ENCODE measurements around the gene PRR18.

The PRR18 gene

DNA sequence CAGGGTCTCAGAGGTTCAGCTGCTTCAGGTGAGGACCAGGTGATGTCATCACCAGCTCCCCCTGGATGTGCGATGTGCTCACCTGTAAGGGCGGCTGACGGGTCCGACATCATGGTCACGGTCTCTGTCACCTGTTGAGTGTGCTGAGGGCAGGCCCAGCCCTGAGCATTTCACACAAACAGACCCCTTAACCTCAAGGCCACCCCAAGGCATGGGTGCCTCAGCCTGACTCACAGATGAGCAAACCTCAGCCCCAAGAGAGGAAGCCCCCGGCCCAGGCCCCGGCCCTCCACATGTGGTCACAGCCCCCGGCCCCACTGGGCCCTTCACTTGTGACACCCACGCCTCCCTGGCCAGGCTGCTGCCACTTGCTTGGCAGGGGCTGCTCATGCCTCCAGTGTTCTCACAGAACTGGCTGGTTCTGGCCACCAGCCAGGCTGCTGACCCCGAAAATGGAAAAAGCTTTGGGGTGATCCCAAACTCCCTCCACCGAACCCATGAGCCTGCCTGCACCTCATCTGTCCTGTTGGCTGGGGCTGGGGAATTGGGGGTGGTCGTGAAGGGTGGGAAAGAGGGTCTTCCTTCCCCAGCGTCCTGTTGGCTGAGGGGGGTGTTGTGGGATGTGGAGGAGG lies 33.3 kb downstream of the PRR18 start:
- no peak for DNase-seq

DNA sequence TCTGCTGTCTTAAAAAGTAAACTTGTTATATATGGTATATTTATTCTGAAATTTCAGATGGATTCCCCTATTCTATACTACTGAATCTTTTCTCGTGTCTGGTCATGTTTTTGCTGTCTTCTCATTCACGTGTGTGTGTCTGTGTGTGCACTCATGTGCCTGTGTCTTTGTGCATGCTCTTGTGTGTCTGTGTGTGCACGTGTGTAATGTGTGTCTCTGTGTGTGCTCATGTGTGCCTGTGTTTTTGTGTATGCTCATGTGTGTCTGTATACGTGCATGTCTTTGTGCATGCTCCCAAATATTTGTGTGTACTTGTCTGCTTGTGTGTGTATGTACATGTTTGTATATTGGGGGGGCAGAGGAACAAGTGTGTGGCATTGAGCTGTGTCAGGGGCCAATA lies 34.0 kb downstream of the PRR18 start:
- no peak for DNase-seq

DNA sequence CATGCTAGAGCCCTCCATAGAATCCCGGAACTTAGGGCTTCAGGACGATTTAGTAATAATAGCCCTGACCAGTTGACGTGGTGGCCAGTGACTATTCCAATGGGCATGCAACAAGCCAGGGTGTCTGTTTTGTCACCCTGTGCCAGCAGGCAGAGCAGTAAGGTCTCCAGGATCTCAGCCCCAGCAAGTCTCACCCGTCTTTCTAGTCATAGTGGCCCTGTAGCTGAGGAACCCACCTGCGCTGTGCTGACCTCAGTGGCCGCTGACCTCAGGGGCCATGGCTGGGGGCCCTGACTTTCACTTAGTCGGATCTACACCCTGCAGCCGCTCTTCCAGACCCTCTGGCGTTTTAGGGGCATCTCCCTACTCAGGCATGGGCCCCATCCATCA lies 36.8 kb downstream of the PRR18 start:
- no peak for DNase-seq

DNA sequence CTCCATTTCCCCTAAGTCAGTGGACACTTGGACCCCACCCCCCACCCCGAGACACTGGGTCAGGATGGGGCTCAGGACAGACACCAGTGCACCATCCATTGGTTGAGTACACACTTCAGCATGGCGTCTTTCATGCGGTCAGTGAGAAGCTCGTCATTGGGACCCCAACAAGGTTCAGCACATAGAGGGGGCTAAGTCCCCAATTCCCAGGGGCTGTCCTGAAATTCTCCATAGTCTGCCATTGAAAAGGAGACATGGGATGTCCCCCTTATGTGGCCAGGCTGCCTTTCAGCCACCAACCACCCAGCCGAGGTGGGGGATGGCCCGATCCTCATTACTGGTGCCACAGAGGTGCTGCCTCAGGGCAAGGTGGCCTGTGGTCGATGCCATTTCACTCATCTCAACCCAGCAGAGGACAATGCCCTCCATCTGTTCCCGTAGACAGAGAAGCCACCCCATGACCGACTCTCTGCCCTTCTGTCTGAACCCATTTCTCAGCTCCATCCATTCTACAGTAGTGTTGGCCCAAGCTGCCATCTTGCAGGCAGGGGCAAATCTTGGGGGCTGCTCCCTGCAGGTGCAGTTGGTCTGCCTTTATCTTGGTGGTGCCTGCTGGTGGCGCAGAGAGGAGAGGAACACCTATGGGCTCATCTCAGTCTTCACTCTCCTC lies 37.4 kb downstream of the PRR18 start:
- DNase-seq: no peak

DNA sequence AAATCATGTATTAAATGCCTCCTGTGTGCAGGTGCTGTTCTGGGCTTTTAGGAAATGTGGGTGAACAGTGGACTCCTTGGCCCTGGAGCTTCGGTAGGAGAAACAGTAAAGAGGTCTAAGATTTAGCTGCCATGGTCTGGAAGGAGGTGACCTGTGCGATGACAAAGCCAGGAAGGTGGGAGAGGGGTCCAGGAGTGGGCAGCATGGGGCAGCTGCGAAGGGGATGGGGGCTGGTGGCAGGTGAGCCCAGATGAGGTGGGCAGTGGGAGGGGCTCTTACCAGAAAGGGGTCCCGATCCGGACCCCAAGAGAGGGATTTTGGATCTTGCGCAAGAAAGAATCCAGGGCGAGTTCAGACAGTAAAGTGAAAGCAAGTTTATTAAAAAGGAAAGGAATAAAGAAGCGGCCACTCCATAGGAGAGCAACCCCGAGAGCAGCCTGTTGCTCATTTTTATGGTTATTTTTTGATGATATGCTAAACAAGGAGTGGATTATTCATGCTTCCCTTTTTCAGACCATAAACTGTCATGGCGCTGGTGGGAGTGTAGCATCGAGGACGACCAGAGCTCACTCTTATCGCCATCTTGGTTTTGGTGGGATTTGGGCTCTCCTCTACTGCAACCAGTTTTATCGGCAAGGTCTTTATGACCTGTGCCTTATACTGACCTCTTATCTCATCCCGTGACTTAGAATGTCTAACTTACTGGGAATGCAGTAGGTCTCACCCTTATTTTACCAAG lies 38.7 kb downstream of the PRR18 start:
- no peak for DNase-seq

DNA sequence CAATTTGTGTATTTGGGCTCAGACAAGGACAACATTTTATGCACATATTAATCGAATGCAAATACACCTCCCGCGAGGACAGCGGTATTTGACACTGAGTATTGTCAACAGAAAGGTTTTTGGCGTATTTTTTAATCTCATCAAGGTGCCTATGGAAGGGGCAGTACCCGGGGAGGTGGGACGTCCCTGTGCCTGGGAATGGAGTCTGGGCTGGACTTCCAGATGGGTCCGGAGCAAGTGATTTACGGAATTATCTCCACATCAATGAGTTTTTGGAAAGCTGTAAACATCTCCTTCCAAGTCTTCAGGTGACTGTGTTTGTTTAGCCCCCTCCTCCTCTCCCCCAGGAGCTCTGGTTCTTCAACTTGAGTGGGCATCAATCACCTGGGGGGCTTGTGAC lies 39.8 kb downstream of the PRR18 start:
- no peak for DNase-seq

DNA sequence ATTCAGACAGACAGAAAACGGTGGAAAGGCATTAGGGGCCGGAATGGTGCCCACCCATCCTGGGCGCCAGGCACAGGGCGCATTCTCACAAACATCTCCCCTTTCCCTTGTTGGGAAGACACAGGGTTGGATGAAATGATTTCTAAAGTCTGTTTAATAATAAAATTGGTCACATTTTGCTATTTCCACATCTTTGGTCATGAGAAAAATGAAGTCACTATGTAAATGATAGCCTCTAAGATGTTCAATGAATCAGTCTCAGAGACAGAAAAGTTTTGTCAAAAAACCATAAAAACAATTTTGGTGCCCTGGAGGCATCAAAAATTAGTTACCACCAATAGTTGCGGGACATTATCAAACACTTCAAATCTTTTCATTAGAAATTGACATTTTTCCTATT lies 40.7 kb downstream of the PRR18 start:
- DNase-seq: no peak

DNA sequence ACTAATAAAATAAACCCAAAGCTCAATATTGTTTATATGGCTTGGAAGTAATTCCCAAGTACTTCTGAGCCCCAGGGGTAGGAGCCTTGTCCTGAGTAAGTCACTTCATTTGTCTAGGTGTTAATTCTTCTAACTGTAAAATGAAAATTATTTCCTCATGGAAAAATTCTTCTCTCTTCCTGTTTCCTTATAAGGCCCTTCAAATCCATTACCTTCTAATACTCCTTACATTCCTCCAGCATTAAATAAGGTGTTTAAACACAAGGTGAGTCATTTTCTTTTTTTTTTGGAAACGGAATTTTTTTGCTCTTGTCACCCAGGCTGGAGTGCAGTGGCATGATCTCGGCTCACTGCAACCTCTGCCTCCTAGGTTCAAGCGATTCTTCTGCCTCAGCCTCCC lies 41.9 kb downstream of the PRR18 start:
- no peak for DNase-seq

DNA sequence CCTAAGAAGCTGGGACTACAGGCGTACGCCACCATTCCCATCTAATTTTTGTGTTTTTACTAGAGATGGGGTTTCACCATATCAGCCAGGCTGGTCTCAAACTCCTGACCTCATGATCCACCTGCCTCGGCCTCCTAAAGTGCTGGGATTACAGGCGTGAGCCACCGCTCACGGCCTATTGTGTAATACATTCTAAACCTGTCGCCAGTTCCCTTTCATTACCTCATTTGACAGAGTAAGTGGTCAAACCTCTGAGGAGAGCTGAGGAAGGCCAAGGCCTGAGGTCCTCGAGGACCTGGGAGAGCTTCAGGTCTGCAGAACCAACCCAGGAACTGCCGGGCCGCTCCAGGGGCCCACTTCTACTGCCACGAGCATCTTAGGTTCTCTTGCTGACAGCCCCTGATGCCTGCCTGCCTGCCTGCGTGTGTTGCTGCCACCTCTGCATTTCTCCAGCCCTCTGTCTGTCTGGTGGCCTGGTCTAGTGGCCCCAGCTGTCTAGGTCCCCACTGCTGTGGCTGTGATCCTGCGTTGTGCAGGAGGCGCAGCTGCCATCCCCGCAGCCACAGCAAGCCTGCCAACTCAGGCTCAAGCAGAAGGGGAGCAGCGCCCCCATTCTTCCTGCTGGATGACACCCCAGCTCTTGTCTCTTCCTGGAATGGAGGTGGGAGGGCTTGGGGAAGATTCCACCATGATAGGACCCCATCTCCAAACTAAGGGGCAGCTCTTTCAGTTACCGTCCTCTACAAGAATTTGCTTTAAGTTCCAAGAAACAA lies 45.3 kb downstream of the PRR18 start:
- DNase-seq: no peak

DNA sequence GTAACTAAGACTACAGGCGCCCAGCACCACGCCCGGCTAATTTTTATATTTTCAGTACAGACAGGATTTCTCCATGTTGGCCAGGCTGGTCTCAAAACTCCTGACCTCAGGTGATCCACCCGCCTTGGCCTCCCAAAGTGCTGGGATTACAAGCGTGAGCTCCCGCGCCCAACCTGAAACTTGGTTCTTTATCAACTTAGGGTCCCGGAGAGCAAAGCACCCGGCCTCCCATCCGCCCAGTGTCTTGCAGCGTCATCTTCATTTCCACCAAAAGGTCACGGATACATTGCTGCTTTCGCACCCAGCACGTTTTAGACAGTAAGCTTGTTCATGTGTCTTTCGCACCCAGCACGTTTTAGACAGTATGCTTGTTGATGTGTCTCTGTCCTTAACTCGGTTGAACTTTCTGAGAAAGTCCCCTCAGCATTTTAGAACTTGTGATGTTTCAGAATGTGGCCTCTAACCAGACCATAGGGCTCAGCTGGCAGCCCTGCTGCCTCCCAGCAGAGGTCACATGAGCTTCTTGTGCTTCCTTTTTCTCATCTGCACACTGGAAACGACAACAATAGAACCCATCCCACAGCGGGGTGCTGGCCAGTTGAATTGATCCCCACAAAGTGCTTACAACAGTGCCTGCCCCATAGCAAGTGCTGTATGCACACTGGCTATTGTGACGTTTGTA lies 48.8 kb downstream of the PRR18 start:
- no peak for DNase-seq

DNA sequence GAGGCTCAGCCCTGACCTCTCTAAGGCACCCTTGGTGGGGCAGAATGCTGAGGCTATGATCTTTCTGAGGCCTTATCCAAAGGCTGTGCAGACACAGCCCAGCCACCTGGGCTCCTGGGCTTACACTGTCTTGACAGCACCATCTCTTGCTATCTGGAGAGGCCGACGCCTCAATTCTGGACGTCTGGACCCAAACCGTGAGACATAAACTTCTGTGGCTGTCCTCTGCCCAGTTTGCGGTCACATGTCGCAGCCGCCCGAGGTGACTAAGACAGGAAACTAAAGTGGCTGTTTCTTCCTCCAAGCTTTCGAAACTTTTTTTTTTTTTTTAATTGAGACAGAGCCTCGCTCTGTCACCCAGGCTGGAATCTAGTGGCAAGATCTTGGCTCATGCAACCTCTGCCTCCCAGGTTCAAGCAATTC lies 49.3 kb downstream of the PRR18 start:
- no peak for DNase-seq

DNA sequence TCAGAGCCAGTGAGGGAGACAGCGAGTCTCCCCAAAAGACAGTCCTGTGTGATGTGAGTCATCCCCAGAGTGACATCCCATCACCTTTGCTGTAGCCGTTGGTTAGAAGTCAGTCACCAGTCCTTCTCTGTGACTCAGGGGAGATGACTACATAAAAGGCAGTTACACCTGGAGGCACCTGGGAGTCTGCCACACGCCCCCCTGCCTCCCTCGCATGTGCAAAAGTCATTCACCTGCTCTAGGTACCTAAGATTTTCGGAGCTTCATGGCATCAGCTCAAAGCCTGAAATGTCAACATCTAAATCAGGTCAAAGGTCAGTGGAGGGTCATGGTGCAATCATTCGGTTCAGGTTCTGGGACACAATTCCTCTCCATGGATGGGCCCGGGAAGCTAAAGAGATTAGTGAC lies 50.3 kb downstream of the PRR18 start:
- DNase-seq: no peak

All from GOT3 (cell line).